ENCODE results near the gene DNAH8.
A peak's percentile ranks its signal among the peaks of the same experiment; 100 is the strongest.
"Not testable (repeated sequence)": the region's sequence is repeated elsewhere in the genome, so short reads cannot be mapped to it uniquely, and the experiment has no call there.

Gene DNAH8

GRCh38 chr6:38699702-38700101 lies 15.4 kb upstream of the DNAH8 start:
- not testable (repeated sequence) for H3K4me3 ChIP-seq, H3K27ac ChIP-seq

GRCh38 chr6:38701551-38701950 lies 13.6 kb upstream of the DNAH8 start:
- Histone ChIP-seq H3K27ac (no peak overlapping the region), H3K4me3 (peak overlapping the region in 1 of 7 experiments; percentile 57)

DNA sequence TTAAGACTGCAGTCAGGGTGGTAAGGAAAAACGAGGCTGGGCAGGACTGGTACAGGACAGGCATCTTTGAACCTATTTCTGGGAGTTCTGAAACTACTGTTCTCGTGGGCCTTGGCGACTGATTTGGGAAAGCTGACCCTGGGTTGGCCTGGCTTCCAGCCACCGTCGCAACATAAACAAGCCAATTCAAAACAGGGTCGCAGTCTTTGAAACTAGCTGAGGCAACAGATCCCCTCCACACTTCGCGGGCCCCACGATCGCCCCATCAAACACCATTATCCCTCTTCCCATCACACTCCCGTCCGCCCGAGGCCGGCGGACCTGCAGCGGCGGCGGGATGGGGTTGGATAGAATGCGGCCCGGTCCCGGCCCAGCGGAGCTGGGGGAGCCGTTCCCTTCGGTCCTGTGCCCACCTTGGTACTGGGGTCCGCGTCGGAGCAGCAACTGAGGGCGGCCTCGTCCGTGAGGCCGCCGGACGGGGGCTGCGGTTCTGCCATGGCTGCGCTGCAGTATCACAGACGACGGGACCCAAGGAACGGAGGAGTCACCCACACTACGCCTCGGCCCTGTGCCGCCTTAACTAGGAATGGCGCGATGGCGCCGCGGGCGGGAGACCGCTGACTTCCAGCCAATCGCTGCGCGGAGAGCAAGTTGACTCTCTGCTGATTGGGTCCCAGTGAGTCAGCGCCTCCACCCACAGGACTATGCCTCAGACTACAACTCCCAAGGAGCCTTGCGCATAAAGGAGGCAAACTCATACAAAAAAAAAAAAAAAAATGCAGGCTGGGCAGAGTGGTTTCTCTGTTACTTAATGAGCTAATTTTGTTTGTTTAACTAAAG lies 12.3 kb upstream of the DNAH8 start, which contains the start of gene GLO1:
TSS of gene GLO1 (minus strand) at position 588 of the 840 bp plus-strand sequence. CDS start at position 497, 91 bp downstream.
- Histone ChIP-seq H3K27ac (peak within 1 kb of the TSS; percentile 43 to 97 (median 88)), H3K4me3 (peak within 1 kb of the TSS; percentile 52 to 80 (median 64))

- Histone ChIP-seq H3K4me3 (no peak overlapping the region), H3K27ac (no peak overlapping the region)
Observed at GRCh38 chr6:38703949-38704590, 11.0 kb upstream of the DNAH8 start.

DNA sequence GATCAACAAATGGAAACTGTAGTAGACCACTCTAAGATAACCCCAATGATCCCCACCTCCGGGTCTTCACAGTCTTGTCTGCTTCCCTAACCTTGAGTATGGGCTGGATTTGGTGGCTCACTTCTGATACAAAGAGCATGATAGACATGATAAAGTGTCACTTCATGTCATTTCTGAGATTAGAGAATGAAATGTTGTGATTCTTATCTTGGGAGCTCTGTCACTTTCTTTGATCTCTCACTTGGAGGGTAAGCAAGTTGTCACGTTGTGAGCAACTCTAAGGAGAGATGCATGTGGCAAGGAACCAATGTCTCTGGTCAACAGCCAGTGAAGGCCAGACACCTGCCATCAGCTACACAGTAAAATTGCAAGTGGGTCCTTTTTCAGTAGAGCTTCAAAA lies 9.2 kb upstream of the DNAH8 start:
- Histone ChIP-seq H3K27ac (no peak overlapping the region), H3K4me3 (no peak overlapping the region)

- Histone ChIP-seq H3K27ac (no peak overlapping the region), H3K4me3 (no peak overlapping the region)
Observed at GRCh38 chr6:38708496-38708895, 6.6 kb upstream of the DNAH8 start.

GRCh38 chr6:38713812-38714211 lies 1.3 kb upstream of the DNAH8 start:
- Histone ChIP-seq H3K27ac (peak overlapping the region in 2 of 21 experiments; percentile 45 to 72), H3K4me3 (no peak overlapping the region)

- Histone ChIP-seq H3K27ac (peak overlapping the region in 1 of 21 experiments; percentile 72), H3K4me3 (peak overlapping the region in 3 of 7 experiments; percentile 11 to 29 (median 12))
Observed at GRCh38 chr6:38714239-38715015, 684 bp upstream of the DNAH8 start.

GRCh38 chr6:38716825-38717224 lies 1.7 kb downstream of the DNAH8 start:
- Histone ChIP-seq H3K4me3 (no peak overlapping the region), H3K27ac (no peak overlapping the region)

- Histone ChIP-seq H3K4me3 (no peak overlapping the region), H3K27ac (no peak overlapping the region)
Observed at GRCh38 chr6:38719358-38719757, 4.2 kb downstream of the DNAH8 start.

- H3K27ac ChIP-seq: no peak overlapping the region
- H3K4me3 ChIP-seq: no peak overlapping the region
Observed at GRCh38 chr6:38720295-38720694, 5.2 kb downstream of the DNAH8 start.

GRCh38 chr6:38722038-38722437 lies 6.9 kb downstream of the DNAH8 start:
- Histone ChIP-seq H3K27ac (no peak overlapping the region), H3K4me3 (no peak overlapping the region)

DNA sequence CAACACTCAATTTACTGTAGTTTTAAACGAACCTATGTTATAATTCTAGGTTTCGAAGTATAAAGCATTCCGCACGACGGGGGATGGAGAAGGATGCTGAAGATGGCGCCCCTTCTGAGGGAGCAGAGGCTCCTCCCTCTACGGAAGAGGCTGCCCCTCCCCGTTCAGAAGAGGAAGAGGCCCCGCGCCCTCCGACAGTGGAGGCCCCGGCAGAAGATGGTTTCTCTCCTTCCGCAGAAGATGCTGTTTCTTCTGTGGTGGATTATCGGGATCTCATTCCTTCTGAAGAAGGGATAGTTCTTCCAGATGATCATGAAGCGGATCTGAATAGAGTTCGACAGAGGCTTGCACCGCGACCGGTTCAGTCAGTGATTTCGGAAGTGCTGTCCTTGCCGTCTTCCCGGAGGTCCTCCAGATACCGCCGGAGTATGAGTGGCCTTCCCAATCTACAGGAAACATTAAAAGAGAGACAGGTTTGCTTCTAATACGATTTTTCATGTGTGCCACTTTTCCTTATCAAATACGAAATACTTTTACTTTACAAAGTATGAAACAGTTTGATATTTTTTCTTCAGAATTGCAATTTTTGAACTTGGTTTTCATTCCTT lies 7.7 kb downstream of the DNAH8 start:
- Histone ChIP-seq H3K4me3 (no peak overlapping the region), H3K27ac (no peak overlapping the region)

DNA sequence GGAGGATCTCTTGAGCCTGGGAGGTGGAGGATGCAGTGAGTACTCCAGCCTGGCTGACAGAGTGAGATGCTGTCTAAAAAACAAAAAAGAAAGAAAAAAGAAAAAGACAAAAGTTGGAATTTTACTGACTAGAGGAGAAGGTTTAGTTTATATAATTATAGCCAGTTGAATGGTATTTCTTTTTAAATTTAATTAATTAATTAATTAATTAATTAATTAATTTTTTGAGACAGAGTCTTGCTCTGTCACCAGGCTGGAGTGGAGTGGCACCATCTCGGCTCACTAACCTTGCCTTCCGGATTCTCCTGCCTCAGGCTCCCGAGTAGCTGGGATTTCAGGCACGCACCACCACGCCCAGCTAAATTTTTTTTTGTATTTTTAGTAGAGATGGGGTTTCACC lies 8.7 kb downstream of the DNAH8 start:
- H3K27ac ChIP-seq: no peak overlapping the region
- H3K4me3 ChIP-seq: no peak overlapping the region

- Histone ChIP-seq H3K4me3 (no peak overlapping the region), H3K27ac (no peak overlapping the region)
Observed at GRCh38 chr6:38724343-38724742, 9.2 kb downstream of the DNAH8 start.

DNA sequence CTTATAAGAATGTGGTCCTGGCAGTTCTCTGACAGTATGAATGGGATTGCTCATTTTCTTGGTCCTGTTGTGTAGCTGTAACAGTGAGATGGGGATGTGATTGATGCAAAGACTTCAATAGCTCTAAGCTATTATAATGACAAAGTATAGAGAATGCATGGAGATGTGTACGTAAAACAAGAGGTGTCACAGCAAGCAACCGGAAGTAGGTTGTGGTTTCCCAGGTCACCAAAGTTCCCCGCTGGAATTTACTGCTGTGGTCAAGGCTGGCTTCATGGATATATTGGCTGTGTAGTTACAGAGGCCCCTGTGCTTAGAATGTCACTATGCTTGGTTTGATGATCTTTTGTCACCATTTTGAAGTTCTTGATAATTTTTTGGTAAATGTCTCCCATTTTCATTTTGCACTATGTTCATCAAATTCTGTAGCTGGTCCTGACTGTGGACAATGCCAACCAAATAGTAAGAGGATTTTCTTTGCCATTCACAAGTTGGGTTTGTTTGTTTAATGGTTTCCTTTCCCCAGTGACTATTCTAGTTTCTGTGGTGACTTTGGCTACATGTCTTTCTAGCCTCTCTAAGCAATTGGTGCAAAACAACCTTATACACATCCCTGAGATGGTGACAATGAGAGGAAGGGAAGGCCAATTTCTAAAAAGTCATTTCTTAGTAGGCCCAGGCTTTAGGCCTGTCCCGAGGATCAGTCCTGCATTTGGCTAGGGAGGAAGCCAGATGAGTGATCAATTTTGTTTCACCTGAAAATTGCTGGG lies 10.5 kb downstream of the DNAH8 start:
- Histone ChIP-seq H3K27ac (no peak overlapping the region), H3K4me3 (no peak overlapping the region)

GRCh38 chr6:38728203-38728602 lies 13.1 kb downstream of the DNAH8 start:
- Histone ChIP-seq H3K4me3 (no peak overlapping the region), H3K27ac (no peak overlapping the region)

- no peak overlapping the region for H3K27ac ChIP-seq
- no peak overlapping the region for H3K4me3 ChIP-seq
Observed at GRCh38 chr6:38730140-38730862, 15.2 kb downstream of the DNAH8 start.

DNA sequence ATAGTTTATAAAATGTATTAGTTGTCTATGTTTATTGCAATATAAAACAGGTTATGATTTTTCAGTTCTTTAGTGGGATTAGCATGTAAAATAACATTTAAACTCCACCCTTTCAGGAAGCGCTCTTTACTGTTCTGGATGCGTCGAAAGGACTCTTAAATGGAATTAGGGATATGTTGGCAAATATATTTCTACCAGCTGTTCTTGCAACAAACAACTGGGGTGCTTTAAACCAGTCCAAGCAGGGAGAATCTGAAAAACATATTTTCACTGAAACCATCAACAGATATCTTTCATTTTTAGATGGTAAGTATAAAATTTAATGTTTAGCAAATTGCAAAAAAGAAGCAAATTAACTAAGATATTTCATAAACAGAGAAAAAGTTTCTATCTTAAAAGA lies 21.8 kb downstream of the DNAH8 start:
- Histone ChIP-seq H3K27ac (no peak overlapping the region), H3K4me3 (no peak overlapping the region)
